HEK293T (cell line): Measurements from ENCODE around the gene CHTF18.

Experiments used
- ARNT ChIP-seq: fragments of 450-650 bp; IDR thresholded peaks from 2 replicates; pipeline ENCODE4 v1.6.1; 2017; ENCODE audit warnings: mild to moderate bottlenecking
- BHLHE40 ChIP-seq: fragments of 450-650 bp; IDR thresholded peaks from 2 replicates; pipeline ENCODE4 v1.6.1; 2016; ENCODE audit warnings: mild to moderate bottlenecking, moderate library complexity, borderline replicate concordance
- ELF4 ChIP-seq: fragments of 450-650 bp; IDR thresholded peaks from 2 replicates; pipeline ENCODE4 v1.6.1; 2017; ENCODE audit warnings: antibody characterized with exemption
- FOXK2 ChIP-seq: fragments of 450-650 bp; IDR thresholded peaks from 2 replicates; pipeline ENCODE4 v1.6.1; 2016; ENCODE audit warnings: mild to moderate bottlenecking
- HDGF ChIP-seq: fragments of 450-650 bp; IDR thresholded peaks from 2 replicates; pipeline ENCODE4 v1.6.1; 2017; ENCODE audit warnings: antibody characterized with exemption, borderline replicate concordance
- SUZ12 ChIP-seq: fragments of 450-650 bp; IDR thresholded peaks from 2 replicates; pipeline ENCODE4 v1.6.1; 2016; ENCODE audit warnings: mild to moderate bottlenecking
- ZNF384 ChIP-seq: fragments of 450-650 bp; IDR thresholded peaks from 2 replicates; pipeline ENCODE4 v1.6.1; 2016
- TF ChIP-seq, protein P1 (sequence below): fragments of 450-650 bp; IDR thresholded peaks from 2 replicates; pipeline ENCODE4 v1.6.1; 2016

- TF ChIP-seq ARNT (no peak), ZNF384 (no peak), BHLHE40 (no peak), ELF4 (no peak), SUZ12 (no peak), HDGF (no peak), FOXK2 (no peak)
- TF ChIP-seq, protein P1, sequence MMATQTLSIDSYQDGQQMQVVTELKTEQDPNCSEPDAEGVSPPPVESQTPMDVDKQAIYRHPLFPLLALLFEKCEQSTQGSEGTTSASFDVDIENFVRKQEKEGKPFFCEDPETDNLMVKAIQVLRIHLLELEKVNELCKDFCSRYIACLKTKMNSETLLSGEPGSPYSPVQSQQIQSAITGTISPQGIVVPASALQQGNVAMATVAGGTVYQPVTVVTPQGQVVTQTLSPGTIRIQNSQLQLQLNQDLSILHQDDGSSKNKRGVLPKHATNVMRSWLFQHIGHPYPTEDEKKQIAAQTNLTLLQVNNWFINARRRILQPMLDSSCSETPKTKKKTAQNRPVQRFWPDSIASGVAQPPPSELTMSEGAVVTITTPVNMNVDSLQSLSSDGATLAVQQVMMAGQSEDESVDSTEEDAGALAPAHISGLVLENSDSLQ: no peak
Measured at GRCh38 chr16:756428-756827, 32.0 kb upstream of the CHTF18 start.
